VCaP (cell line): ENCODE measurements around the gene DLGAP1.

Experiments used
- H3K27ac ChIP-seq: fragments of 450-650 bp; 2 replicates; pipeline ENCODE4 v1.5.1; 2017
- TF ChIP-seq, protein P1 (sequence below): fragments of 450-650 bp; conservative IDR thresholded peaks from 2 replicates; pipeline ENCODE4 v1.5.1; 2017; ENCODE audit warnings: mild to moderate bottlenecking, moderate library complexity

Gene DLGAP1

DNA sequence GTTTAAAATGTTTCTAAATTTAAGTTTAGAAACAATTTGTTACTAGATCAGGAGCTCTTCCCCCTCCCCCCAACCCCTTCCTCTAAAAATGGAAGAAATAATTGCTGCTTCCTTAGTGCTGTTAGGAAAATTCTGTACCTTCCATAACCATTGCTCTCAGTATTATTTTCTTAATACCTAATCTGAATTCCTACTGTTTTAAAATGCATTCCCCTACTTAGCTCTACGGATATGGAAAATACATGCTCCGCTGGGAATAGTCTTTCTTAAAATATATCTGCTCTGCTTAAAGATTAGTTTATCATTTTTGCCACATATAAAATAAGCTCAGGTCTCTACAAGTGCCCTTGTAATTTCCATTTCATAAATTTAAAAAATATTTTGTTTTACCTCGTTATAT is 789.9 kb downstream of the DLGAP1 start:
- H3K27ac ChIP-seq = no peak overlapping the region

DNA sequence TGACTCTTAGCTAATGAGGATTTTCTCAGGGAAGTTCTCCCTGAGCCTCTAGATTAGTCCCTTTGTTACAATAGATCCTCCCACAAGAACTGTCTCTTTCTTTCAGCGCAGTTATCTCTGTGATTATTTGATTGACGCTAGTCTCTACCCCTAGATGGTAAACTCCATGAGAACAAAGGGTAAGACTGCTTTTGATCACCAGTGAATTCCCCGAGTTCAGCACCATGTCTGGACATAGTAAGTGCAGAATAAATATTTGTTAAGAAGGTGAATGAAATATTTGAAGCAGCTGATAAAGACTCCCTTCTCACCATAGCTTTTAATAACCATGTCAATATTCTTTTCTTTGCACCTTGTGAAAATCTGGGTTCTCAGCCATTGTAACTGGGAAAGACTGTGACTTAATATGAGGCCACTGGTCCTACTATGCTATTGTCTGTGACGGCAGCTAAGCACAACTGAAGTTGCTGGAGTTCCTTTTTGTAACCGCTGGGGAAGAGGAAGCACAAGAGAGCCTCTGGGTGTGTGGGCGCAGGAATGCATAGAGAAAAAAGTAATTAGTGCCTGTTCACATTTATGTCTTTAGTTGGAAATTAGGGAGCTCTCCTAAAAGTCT is 790.4 kb downstream of the DLGAP1 start:
- TF ChIP-seq, protein P1, sequence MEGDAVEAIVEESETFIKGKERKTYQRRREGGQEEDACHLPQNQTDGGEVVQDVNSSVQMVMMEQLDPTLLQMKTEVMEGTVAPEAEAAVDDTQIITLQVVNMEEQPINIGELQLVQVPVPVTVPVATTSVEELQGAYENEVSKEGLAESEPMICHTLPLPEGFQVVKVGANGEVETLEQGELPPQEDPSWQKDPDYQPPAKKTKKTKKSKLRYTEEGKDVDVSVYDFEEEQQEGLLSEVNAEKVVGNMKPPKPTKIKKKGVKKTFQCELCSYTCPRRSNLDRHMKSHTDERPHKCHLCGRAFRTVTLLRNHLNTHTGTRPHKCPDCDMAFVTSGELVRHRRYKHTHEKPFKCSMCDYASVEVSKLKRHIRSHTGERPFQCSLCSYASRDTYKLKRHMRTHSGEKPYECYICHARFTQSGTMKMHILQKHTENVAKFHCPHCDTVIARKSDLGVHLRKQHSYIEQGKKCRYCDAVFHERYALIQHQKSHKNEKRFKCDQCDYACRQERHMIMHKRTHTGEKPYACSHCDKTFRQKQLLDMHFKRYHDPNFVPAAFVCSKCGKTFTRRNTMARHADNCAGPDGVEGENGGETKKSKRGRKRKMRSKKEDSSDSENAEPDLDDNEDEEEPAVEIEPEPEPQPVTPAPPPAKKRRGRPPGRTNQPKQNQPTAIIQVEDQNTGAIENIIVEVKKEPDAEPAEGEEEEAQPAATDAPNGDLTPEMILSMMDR = no peak
- no peak overlapping the region for H3K27ac ChIP-seq

More for the DNA sequence above, 789.9 kb downstream of the DLGAP1 start:
- TF ChIP-seq, protein P1 = no peak

DNA sequence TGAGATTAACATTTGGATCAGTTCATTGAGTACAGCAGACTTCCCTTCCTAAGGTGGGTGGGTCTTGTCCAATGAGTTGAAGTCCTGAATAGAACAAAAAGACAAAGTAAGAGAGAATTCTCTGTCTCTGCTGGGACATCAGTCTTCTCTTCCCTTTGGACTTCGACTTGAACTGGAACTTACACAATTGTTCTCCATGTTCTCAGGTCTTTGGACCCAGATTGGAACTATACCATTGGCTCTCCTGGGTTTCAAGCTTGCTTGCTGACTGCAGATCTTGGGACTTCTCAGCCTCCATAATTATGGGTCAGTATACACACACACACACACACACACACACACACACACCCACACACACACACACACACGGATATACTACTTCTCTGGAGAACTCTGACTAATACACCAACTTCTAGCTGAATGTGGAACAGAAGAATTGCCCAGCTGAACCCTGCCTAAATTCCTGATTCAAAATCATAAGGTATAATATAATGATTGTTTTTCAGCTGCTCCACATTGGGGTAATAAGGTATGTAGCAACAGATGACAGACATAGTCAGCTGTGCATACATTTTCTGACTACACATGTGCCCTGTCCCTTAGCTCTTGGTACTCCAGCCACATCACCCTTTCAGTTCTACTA is 791.1 kb downstream of the DLGAP1 start:
- H3K27ac ChIP-seq = no peak overlapping the region
- TF ChIP-seq, protein P1 = no peak

DNA sequence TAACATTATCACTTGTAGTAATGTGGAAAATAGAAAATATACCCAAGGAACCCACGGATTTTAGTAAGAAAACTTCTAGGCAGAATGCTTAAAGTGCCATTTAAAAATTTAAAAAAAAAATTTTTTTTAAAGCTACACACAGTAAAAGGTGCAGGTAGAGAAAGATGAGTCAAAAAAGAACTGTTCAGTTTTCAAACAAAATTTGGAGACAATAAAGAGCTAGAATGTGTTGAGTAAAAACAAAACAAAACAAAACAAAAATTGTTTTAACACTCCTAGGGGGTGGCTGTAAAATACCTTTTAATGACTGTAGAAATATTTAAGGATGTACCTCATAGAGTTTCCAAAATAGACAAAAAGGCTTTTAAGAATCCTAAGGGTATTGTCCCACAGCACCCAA is 793.1 kb downstream of the DLGAP1 start:
- TF ChIP-seq, protein P1 = no peak
- no peak overlapping the region for H3K27ac ChIP-seq

DNA sequence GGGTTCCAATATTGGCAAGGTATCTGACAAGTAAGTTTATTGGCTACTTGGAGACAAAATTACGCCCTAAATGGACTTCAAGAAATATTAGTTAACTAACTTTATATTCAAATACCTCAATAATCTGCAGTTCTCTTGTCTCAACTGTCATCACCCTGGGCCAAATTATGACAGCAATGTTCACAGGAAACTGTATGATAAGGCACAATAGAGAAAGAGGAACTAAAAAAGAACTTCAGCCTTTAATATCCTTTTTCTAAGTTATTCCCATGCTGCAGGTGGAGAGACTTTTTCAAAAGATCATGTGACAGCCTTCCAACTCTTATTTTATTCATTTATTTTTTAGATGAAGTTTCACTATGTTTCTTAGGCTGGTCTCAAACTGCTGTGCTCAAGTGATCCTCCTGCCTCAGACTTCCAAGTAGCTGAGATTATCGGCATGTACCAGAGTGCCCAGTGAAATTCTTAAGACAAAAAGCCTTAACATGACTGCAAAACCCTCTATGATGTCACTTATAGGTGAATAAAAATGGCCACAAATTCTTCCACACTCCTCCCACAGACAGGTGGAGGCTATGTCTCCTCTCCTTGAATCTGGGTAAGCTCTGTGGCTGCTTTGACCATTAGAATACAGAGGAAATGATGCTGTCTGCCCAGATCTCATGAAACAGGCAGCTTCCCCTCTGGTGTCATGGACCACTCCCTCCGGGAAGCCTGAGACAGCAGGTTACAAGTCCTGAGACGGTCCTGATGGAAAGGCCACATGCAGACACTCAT is 794.2 kb downstream of the DLGAP1 start:
- H3K27ac ChIP-seq = no peak overlapping the region
- TF ChIP-seq, protein P1 = no peak

DNA sequence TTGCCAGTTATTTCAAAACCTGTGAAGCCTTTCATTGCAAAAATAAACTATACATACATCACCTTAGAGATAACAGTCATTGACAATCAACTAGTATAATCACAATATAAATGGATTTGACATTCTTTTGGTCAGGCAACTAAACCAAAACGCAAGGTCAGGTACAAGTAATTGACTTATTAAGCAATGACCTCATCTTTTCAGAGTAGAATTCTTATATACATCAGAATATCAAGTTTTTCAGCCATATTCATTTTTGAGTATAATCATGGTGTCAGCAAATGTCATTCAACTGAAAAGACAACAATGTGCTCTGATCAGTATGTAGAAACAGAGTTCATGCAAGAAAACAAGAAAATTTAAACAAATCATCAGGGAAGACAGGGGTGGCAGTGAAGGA is 796.6 kb downstream of the DLGAP1 start:
- no peak overlapping the region for H3K27ac ChIP-seq

More for the DNA sequence above, 796.6 kb downstream of the DLGAP1 start:
- TF ChIP-seq, protein P1 = no peak
